Hepatocyte (in vitro differentiated cells): ENCODE results near the gene APBA1. TPM values are rescaled to one million over a fixed set of nuclear protein-coding genes. Genes with fewer than 3 reads are reported as not detected.

ENCODE experiments used
- DNase-seq: peaks from one replicate; pipeline ENCODE4 v3.0.0-alpha.2; 2016; ENCODE audit warnings: low spot score
- H2AFZ ChIP-seq: fragments of 200-600 bp; sonication (generic); 2 replicates; pipeline ENCODE4 v1.6.0; 2016; ENCODE audit warnings: antibody characterized with exemption, mild to moderate bottlenecking
- H3K27ac ChIP-seq: fragments of 200-600 bp; sonication (generic); 2 replicates; pipeline ENCODE4 v1.5.1; 2016; ENCODE audit warnings: mild to moderate bottlenecking
- H3K27me3 ChIP-seq: fragments of 200-600 bp; sonication (generic); 2 replicates; pipeline ENCODE4 v1.6.1; 2016
- H3K36me3 ChIP-seq: fragments of 200-600 bp; sonication (generic); replicated peaks from 2 replicates; pipeline ENCODE4 v1.5.1; 2016; ENCODE audit warnings: low read depth; ENCODE audit not compliant: insufficient read depth
- H3K4me1 ChIP-seq: fragments of 200-600 bp; sonication (generic); 2 replicates; pipeline ENCODE4 v1.5.1; 2016; ENCODE audit warnings: mild to moderate bottlenecking, moderate library complexity; ENCODE audit not compliant: insufficient read depth
- H3K4me2 ChIP-seq: fragments of 200-600 bp; sonication (generic); 2 replicates; pipeline ENCODE4 v1.6.0; 2016
- H3K4me3 ChIP-seq: fragments of 200-600 bp; sonication (generic); 2 replicates; pipeline ENCODE4 v1.5.1; 2016; ENCODE audit warnings: mild to moderate bottlenecking
- H3K79me2 ChIP-seq: fragments of 200-600 bp; sonication (generic); 2 replicates; pipeline ENCODE4 v1.6.0; 2017; ENCODE audit warnings: mild to moderate bottlenecking
- H3K9me2 ChIP-seq: fragments of 200-600 bp; sonication (generic); replicated peaks from 2 replicates; pipeline ENCODE4 v1.6.0; 2017; ENCODE audit warnings: mild to moderate bottlenecking; ENCODE audit not compliant: insufficient read depth
- H3K9me3 ChIP-seq: fragments of 200-600 bp; sonication (generic); 2 replicates; pipeline ENCODE4 v1.5.1; 2016; ENCODE audit warnings: low read depth, mild to moderate bottlenecking
- H4K20me1 ChIP-seq: fragments of 200-600 bp; sonication (generic); 2 replicates; pipeline ENCODE4 v1.6.0; 2016; ENCODE audit warnings: mild to moderate bottlenecking; ENCODE audit not compliant: insufficient read depth, poor library complexity, severe bottlenecking
- EZH2 ChIP-seq: fragments of 200-600 bp; sonication (generic); IDR thresholded peaks from 2 replicates; pipeline ENCODE4 v1.6.1; 2016; ENCODE audit warnings: antibody characterized with exemption, mild to moderate bottlenecking, borderline replicate concordance
- EZH2phosphoT487 ChIP-seq: fragments of 200-600 bp; sonication (generic); IDR thresholded peaks from one replicate; pipeline ENCODE4 v1.6.1; 2018; ENCODE audit warnings: antibody characterized with exemption, mild to moderate bottlenecking, low read depth, moderate library complexity; ENCODE audit not compliant: unreplicated experiment, severe bottlenecking
- WGBS: methylation state at CpG from one replicate; pipeline ENCODE4 v1.1.6; 2016; ENCODE audit warnings: low lambda C conversion rate; ENCODE audit errors: missing lambda C conversion rate; 5-methylcytosine and 5-hydroxymethylcytosine counted together
- polyA plus RNA-seq: library from polyadenylated mRNA; unstranded; fragments of >200 nt; fragmentation: Nextera tagmentation; extraction: Ambion mirVana; gene quantifications from 2 replicates; pipeline ENCODE4 v1.2.1, GENCODE V29; 2016
- total RNA-seq: library from RNA; depleted of rRNA; stranded (reverse); fragments of >200 nt; gene quantifications from 2 replicates; pipeline ENCODE4 v1.2.3, GENCODE V29; 2014
- TF ChIP-seq, protein P1 (sequence below): fragments of 200-600 bp; sonication (generic); IDR thresholded peaks from 2 replicates; pipeline ENCODE4 v1.5.1; 2016; ENCODE audit warnings: antibody characterized with exemption, mild to moderate bottlenecking; ENCODE audit not compliant: poor library complexity

The APBA1 gene
- total and polyA plus RNA-seq, 2 experiments from 2014 or later: 1.5 to 12.0 TPM

- WGBS: 88% methylated on average over 6 of the region's 6 CpGs
- no peak for DNase-seq
Observed at GRCh38 chr9:69718218-69718617, 46.0 kb upstream of the APBA1 start.

DNA sequence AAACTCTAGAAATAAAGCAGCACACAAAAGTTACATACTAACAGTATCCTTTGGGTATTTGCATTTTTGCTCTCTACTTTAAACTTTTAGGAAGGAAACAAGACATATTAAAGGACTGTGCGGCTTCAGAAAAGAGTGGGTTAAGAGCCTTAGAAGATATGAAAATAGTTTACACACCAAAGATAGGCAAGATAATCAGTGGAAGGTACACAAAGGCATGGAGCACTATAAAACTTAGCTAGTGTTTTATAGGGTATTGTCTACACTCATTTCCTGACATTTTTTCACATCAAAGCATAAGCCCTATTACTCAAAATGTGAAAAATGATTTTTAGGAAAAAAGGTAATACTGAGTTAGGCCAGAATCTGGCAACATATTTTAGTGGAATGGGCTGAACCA, 43.7 kb upstream of the APBA1 start:
- H3K36me3 ChIP-seq: no peaks in the 10 kb centered on the region
- DNase-seq: no peak
- no peaks in the 10 kb centered on the region for H3K27me3 ChIP-seq
- TF ChIP-seq, protein P1, sequence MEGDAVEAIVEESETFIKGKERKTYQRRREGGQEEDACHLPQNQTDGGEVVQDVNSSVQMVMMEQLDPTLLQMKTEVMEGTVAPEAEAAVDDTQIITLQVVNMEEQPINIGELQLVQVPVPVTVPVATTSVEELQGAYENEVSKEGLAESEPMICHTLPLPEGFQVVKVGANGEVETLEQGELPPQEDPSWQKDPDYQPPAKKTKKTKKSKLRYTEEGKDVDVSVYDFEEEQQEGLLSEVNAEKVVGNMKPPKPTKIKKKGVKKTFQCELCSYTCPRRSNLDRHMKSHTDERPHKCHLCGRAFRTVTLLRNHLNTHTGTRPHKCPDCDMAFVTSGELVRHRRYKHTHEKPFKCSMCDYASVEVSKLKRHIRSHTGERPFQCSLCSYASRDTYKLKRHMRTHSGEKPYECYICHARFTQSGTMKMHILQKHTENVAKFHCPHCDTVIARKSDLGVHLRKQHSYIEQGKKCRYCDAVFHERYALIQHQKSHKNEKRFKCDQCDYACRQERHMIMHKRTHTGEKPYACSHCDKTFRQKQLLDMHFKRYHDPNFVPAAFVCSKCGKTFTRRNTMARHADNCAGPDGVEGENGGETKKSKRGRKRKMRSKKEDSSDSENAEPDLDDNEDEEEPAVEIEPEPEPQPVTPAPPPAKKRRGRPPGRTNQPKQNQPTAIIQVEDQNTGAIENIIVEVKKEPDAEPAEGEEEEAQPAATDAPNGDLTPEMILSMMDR: no peak
- TF ChIP-seq EZH2phosphoT487 (no peak), EZH2 (no peak)
- no peaks in the 10 kb centered on the region for H3K9me2 ChIP-seq
- H3K4me2 ChIP-seq: peak overlapping the region; percentile 25
- 82% methylated on average over 1 of the region's 1 CpG for WGBS
- no peak overlapping the region for H2AFZ ChIP-seq
- peak overlapping the region; percentile 4 for H3K27ac ChIP-seq
- H3K79me2 ChIP-seq: no peaks in the 10 kb centered on the region
- no peaks in the 10 kb centered on the region for H3K9me3 ChIP-seq
- no peaks in the 10 kb centered on the region for H4K20me1 ChIP-seq
- peaks cover 24% of the 10 kb centered on the region for H3K4me1 ChIP-seq
- no peak overlapping the region for H3K4me3 ChIP-seq

More at GRCh38 chr9:69718218-69718617, 46.0 kb upstream of the APBA1 start:
- H4K20me1 ChIP-seq: no peaks in the 10 kb centered on the region
- no peaks in the 10 kb centered on the region for H3K27me3 ChIP-seq
- no peaks in the 10 kb centered on the region for H3K36me3 ChIP-seq
- H2AFZ ChIP-seq: no peak overlapping the region
- no peak overlapping the region for H3K27ac ChIP-seq
- H3K4me3 ChIP-seq: no peak overlapping the region
- H3K4me2 ChIP-seq: no peak overlapping the region
- peaks cover 24% of the 10 kb centered on the region for H3K4me1 ChIP-seq
- H3K9me3 ChIP-seq: no peaks in the 10 kb centered on the region
- no peaks in the 10 kb centered on the region for H3K79me2 ChIP-seq
- TF ChIP-seq EZH2phosphoT487 (no peak), EZH2 (no peak)
- TF ChIP-seq, protein P1: no peak
- H3K9me2 ChIP-seq: no peaks in the 10 kb centered on the region

DNA sequence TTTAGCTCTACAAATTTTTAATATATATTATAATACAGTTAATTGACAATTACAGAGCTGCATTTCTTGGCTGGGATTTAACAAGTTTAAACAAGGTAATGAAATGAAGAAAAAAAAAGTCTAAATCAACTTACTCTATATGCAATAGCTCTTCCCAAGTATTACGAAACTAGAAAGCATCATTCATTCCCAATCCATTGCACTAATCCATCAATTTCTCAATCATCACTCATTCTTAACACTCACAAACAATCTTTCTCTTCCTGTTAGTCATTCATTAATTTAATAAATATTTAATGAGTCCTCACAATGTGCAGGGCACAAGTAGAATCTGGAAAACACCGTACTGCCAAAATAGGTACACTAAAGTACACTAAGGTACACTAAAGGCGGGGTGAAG, 42.9 kb upstream of the APBA1 start:
- no peaks in the 10 kb centered on the region for H3K27me3 ChIP-seq
- H3K9me2 ChIP-seq: no peaks in the 10 kb centered on the region
- H3K9me3 ChIP-seq: no peaks in the 10 kb centered on the region
- 87% methylated on average over 3 of the region's 3 CpGs for WGBS
- H3K36me3 ChIP-seq: no peaks in the 10 kb centered on the region
- peak overlapping the region; percentile 25 for H3K4me2 ChIP-seq
- peak overlapping the region; percentile 4 for H3K27ac ChIP-seq
- no peaks in the 10 kb centered on the region for H4K20me1 ChIP-seq
- no peak overlapping the region for H3K4me3 ChIP-seq
- no peak for DNase-seq
- H3K4me1 ChIP-seq: peaks cover 16% of the 10 kb centered on the region
- no peaks in the 10 kb centered on the region for H3K79me2 ChIP-seq
- H2AFZ ChIP-seq: no peak overlapping the region
- TF ChIP-seq, protein P1: no peak
- TF ChIP-seq EZH2phosphoT487: no peak
- TF ChIP-seq EZH2: no peak

DNA sequence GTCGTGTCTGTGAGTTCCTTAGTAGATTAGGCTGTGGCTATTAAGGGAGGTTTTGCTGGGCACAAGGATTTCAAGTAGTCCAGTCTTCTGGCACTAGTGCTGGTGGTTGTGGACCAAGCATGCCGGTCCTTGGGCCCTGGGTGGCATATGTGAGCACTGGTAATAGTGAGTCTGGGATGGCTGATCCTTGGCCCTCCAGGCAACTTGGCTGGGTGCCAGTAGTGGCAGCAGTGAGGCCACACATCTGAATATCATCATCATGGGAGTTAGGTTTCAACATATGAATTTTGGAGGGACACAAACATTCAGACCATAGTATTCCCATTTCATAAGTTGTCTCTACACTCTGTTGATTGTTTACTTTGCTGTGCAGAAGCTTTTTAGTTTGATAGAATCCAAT, 25.3 kb upstream of the APBA1 start:
- WGBS: 91% methylated on average over 2 of the region's 2 CpGs

More for the DNA sequence above, 25.3 kb upstream of the APBA1 start:
- no peak overlapping the region for H3K27ac ChIP-seq
- H3K4me1 ChIP-seq: no peaks in the 10 kb centered on the region
- no peak overlapping the region for H2AFZ ChIP-seq
- H3K9me3 ChIP-seq: peaks cover under 1% of the 10 kb centered on the region
- H3K79me2 ChIP-seq: no peaks in the 10 kb centered on the region
- H4K20me1 ChIP-seq: no peaks in the 10 kb centered on the region
- no peak overlapping the region for H3K4me2 ChIP-seq
- TF ChIP-seq EZH2 (no peak), EZH2phosphoT487 (no peak)
- TF ChIP-seq, protein P1: no peak
- DNase-seq: no peak
- H3K9me2 ChIP-seq: no peaks in the 10 kb centered on the region
- H3K36me3 ChIP-seq: no peaks in the 10 kb centered on the region
- no peaks in the 10 kb centered on the region for H3K27me3 ChIP-seq
- H3K4me3 ChIP-seq: no peak overlapping the region
